OCI-LY7 (cell line): ENCODE results near the gene SPINT1. TPM values are rescaled to one million over a fixed set of nuclear protein-coding genes. Genes with fewer than 3 reads are reported as not detected.
A peak's percentile ranks its signal among the peaks of the same experiment; 100 is the strongest.

Source experiments
- BruUV-seq: library from RNA; stranded (reverse); fragments of 400-500 nt; replicated peaks from 2 replicates; lab custom pipeline; 2021; lab: Mats Ljungman, UMichigan
- CTCF ChIA-PET: fragments of 300-600 bp; sonication (Branson Sonifier 250); formaldehyde crosslinking; loops from one replicate; lab custom pipeline; 2022; ENCODE audit warnings: antibody characterized with exemption; ENCODE audit not compliant: unreplicated experiment; lab: Charles Lee
- POLR2A ChIA-PET: fragments of 300-600 bp; sonication (Branson Sonifier 250); formaldehyde crosslinking; loops from one replicate; lab custom pipeline; 2022; ENCODE audit warnings: antibody characterized with exemption; lab: Charles Lee
- DNase-seq: peaks from one replicate; pipeline ENCODE4 v3.0.0-alpha.2; 2015; ENCODE audit warnings: low spot score
- H2AFZ ChIP-seq: fragments of 200-600 bp; sonication (generic), shearing (Covaris generic); 2 replicates; pipeline ENCODE4 v1.6.1; 2014; ENCODE audit warnings: mild to moderate bottlenecking, antibody characterized with exemption, low read length, moderate library complexity
- H3K27ac ChIP-seq: fragments of 200-600 bp; sonication (generic); 2 replicates; pipeline ENCODE4 v1.5.1; 2014; ENCODE audit warnings: mixed run types, low read depth, mild to moderate bottlenecking, moderate library complexity, low read length, inconsistent platforms; ENCODE audit not compliant: poor library complexity, severe bottlenecking
- H3K36me3 ChIP-seq: fragments of 200-600 bp; sonication (generic); 2 replicates; pipeline ENCODE4 v1.6.1; 2014; ENCODE audit warnings: mild to moderate bottlenecking, antibody characterized with exemption, low read length, moderate library complexity, mixed read lengths; ENCODE audit not compliant: insufficient read depth
- H3K4me1 ChIP-seq: fragments of 200-600 bp; sonication (generic); 2 replicates; pipeline ENCODE4 v1.5.1; 2014; ENCODE audit warnings: mild to moderate bottlenecking, low read length; ENCODE audit not compliant: insufficient read depth, poor library complexity, severe bottlenecking
- H3K4me2 ChIP-seq: fragments of 200-600 bp; sonication (generic); 2 replicates; pipeline ENCODE4 v1.6.1; 2014; ENCODE audit warnings: mild to moderate bottlenecking, low read length
- H3K4me3 ChIP-seq: fragments of 200-600 bp; sonication (generic); 2 replicates; pipeline ENCODE4 v1.5.1; 2014; ENCODE audit warnings: mild to moderate bottlenecking, low read depth, low read length; ENCODE audit not compliant: poor library complexity, severe bottlenecking
- H3K79me2 ChIP-seq: fragments of 200-600 bp; sonication (generic); 2 replicates; pipeline ENCODE4 v1.6.1; 2016; ENCODE audit warnings: low read depth, mild to moderate bottlenecking, low read length, moderate library complexity, mixed read lengths; ENCODE audit not compliant: insufficient read depth
- H3K9me2 ChIP-seq: fragments of 200-600 bp; sonication (generic); 2 replicates; pipeline ENCODE4 v1.6.1; 2016; ENCODE audit warnings: mild to moderate bottlenecking, low read length, mixed read lengths; ENCODE audit not compliant: insufficient read depth
- H3K9me3 ChIP-seq: fragments of 200-600 bp; sonication (generic); 2 replicates; pipeline ENCODE4 v1.6.1; 2014; ENCODE audit warnings: mild to moderate bottlenecking, mixed run types, low read length, mixed read lengths
- H4K20me1 ChIP-seq: fragments of 200-600 bp; sonication (generic); 2 replicates; pipeline ENCODE4 v1.6.1; 2014; ENCODE audit warnings: mild to moderate bottlenecking, antibody characterized with exemption, low read length, moderate library complexity, mixed read lengths; ENCODE audit not compliant: insufficient read depth
- CTCF ChIP-seq: fragments of 200-600 bp; sonication (generic); conservative IDR thresholded peaks from 2 replicates; pipeline ENCODE4 v1.5.1; 2014; ENCODE audit warnings: mild to moderate bottlenecking, antibody characterized with exemption, low read length, moderate library complexity, mixed read lengths
- EZH2phosphoT487 ChIP-seq: fragments of 200-600 bp; sonication (generic); IDR thresholded peaks from 2 replicates; pipeline ENCODE4 v1.6.1; 2018; ENCODE audit warnings: low read depth, borderline replicate concordance, mild to moderate bottlenecking, mixed run types, antibody characterized with exemption, low read length, moderate library complexity, mixed read lengths
- intact Hi-C: fragments of 100-400 bp; cut with micrococcal nuclease; formaldehyde crosslinking; loops from one replicate; pipeline ENCODE4 v1.10.0; 2022; ENCODE audit not compliant: unreplicated experiment
- total RNA-seq, 2 experiments: library from RNA; depleted of rRNA in 1 of 2; stranded (reverse); fragments of >200 nt in 1 of 2; shearing (Covaris generic) in 1 of 2; gene quantifications; 2 replicates each; pipeline ENCODE4 v1.2.3, GENCODE V29; 2014 to 2022

Gene SPINT1
- total RNA-seq, 2 experiments from 2014 or later: 2.4 TPM; not detected in 1

DNA sequence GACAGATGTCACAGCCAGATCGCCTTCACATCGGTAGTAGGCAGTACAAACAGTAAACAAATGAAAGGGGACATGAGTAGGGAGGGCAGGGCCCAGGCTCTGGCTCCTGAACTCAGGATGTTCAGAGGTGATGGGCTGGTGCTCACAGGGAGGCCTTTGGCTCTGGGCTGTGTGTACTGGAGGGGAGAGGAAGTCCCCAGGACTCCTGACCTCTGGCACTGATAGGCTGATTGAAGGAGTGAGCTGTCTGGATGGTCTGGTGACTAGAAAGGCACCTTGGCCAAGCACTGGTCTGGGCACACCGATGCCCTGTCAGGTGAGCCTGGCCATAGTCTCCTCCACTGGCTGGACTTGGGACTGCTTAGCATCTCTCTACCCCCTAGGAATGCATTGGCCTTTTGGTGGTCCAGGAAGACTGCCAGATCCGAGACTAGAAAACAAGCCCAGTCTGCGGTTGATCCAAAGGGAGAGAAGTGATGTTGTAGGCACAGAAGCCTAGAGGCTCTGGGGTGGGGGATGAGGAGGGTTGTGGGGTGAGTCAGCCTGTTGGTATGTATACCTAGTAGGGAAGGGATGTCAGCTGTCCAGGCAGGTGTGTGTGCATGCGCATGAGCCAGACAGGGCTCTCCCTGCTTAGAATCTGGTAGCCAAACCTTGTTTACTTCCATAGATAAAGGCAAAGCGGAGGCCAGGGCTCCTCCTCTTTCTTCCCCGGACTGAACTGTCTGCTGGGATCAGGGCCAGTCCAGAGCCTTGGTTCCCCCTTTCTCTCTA is 1.9 kb downstream of the SPINT1 start:
- Histone ChIP-seq H2AFZ (no peak overlapping the region), H4K20me1 (no peaks in the 10 kb centered on the region), H3K4me3 (no peak overlapping the region), H3K36me3 (no peaks in the 10 kb centered on the region), H3K9me3 (no peaks in the 10 kb centered on the region), H3K4me1 (peaks cover 25% of the 10 kb centered on the region), H3K79me2 (no peaks in the 10 kb centered on the region), H3K27ac (no peak overlapping the region), H3K9me2 (no peaks in the 10 kb centered on the region), H3K4me2 (no peak overlapping the region; the same call in 1 of the 2 replicates)
- DNase-seq: no peak
- no peak for TF ChIP-seq CTCF
- intact Hi-C loops: no loop called here
- ChIA-PET POLR2A (interaction anchor here (0.7 kb wide), 1 partner anchor 108 kb away, joined by 3 read pairs; no protein-coding TSS in a partner anchor), CTCF (interaction anchor here (3.5 kb wide), 1 partner anchor 12 kb away, joined by 19 read pairs; no protein-coding TSS in a partner anchor)
- no TSS peak for BruUV-seq

DNA sequence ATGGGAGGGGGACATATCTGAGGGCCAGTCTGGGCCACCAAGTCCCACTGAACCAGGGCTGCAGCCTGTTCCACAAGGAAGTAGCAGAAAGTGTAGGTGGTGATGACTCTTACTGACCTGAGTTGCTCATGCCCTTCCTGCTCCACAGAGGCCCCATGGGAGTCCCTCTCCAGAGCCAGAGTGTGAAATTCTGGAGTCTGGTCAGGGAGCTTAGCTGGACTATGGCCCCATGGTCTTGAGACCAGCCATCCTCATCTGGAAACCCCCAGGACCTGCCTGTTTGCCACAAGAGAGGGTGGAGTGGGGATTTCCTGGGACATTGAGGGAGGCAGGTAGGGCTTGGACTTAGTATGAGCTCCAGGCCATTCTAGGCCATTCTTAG is 3.0 kb downstream of the SPINT1 start:
- Histone ChIP-seq H3K79me2 (no peaks in the 10 kb centered on the region), H3K9me3 (no peaks in the 10 kb centered on the region), H3K4me3 (peak overlapping the region; percentile 14), H4K20me1 (no peaks in the 10 kb centered on the region), H2AFZ (peak overlapping the region; percentile 76; the same call in 1 of the 2 replicates), H3K4me1 (peaks cover 25% of the 10 kb centered on the region), H3K4me2 (peak overlapping the region; percentile 66), H3K36me3 (no peaks in the 10 kb centered on the region), H3K27ac (no peak overlapping the region), H3K9me2 (no peaks in the 10 kb centered on the region)
- ChIA-PET CTCF (interaction anchor here (1.1 to 3.5 kb wide), 3 partner anchors 11 to 48 kb away, joined by 4 to 19 read pairs (median 4); partner anchors contain the start of gene VPS18), POLR2A (interaction anchor here (0.8 kb wide), 1 partner anchor 14 kb away, joined by 3 read pairs; no protein-coding TSS in a partner anchor)
- TF ChIP-seq CTCF (no peak), EZH2phosphoT487 (no peak)
- intact Hi-C loops: no loop called here
- no TSS peak for BruUV-seq
- DNase-seq: no peak
